GM23248 (cell line): ENCODE results near the gene TRAF7.

ENCODE experiments used
- EZH2 ChIP-seq: fragments of 200-600 bp; sonication (generic); IDR thresholded peaks from 2 replicates; pipeline ENCODE4 v1.6.1; 2018; ENCODE audit warnings: antibody characterized with exemption, mild to moderate bottlenecking; ENCODE audit not compliant: insufficient read depth, poor library complexity, severe bottlenecking
- EZH2phosphoT487 ChIP-seq: fragments of 200-600 bp; sonication (generic); IDR thresholded peaks from 2 replicates; pipeline ENCODE4 v1.6.1; 2018; ENCODE audit warnings: antibody characterized with exemption, moderate library complexity, mild to moderate bottlenecking, low read depth; ENCODE audit not compliant: insufficient read depth

- TF ChIP-seq EZH2 (no peak), EZH2phosphoT487 (no peak)
These were observed 2.1 kb downstream of the TRAF7 start for GRCh38 chr16:2157480-2158261.
